Body of pancreas (tissue), 4 donors: ENCODE results near the gene CRYZ.

Experiments
- POLR2A ChIP-seq, 3 donors: fragments of 450-650 bp; IDR thresholded peaks; one replicate each; pipeline ENCODE4 v1.6.1; 2016; ENCODE audit warnings: antibody characterized with exemption in 3 of 3, mild to moderate bottlenecking in 2 of 3
- TF ChIP-seq, protein P1 (sequence below), 7 experiments: fragments of 450-650 bp in 4 of 7; fragments of 200-600 bp in 3 of 7; sonication (generic) in 3 of 7; IDR thresholded peaks; one replicate each; pipeline ENCODE4 v1.5.1; 2016 to 2019; ENCODE audit warnings: antibody characterized with exemption in 7 of 7

DNA sequence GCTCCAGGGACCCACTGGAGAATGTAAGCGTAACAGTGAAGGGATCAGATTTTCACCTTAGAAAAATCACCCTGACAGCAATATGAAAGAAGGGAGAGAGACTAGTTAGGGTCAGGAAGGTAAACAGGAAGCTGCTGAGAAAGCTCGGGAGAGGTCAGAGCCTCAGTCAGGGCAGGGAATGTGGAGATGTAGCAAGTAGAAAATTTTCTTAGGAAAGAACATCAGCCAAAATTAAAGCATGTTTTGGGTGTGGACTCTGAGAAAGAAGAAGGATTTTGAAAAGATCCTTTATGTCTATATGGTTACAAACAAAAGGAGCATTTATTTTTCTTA, 42.5 kb downstream of the CRYZ start:
- TF ChIP-seq, protein P1, sequence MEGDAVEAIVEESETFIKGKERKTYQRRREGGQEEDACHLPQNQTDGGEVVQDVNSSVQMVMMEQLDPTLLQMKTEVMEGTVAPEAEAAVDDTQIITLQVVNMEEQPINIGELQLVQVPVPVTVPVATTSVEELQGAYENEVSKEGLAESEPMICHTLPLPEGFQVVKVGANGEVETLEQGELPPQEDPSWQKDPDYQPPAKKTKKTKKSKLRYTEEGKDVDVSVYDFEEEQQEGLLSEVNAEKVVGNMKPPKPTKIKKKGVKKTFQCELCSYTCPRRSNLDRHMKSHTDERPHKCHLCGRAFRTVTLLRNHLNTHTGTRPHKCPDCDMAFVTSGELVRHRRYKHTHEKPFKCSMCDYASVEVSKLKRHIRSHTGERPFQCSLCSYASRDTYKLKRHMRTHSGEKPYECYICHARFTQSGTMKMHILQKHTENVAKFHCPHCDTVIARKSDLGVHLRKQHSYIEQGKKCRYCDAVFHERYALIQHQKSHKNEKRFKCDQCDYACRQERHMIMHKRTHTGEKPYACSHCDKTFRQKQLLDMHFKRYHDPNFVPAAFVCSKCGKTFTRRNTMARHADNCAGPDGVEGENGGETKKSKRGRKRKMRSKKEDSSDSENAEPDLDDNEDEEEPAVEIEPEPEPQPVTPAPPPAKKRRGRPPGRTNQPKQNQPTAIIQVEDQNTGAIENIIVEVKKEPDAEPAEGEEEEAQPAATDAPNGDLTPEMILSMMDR (IDR thresholded peaks at IDR 0.05), result no peak
- TF ChIP-seq POLR2A (IDR thresholded peaks at IDR 0.05), result no peak
